Left lung (tissue), 10 donors: ENCODE measurements around the gene RETREG2. TPM values are rescaled to one million over a fixed set of nuclear protein-coding genes. Genes with fewer than 3 reads are reported as not detected.

ENCODE experiments used
- ATAC-seq: fragments of 200-7000 bp; cut with Tn5 transposase; one replicate; pipeline ENCODE4 v1.9.1; 2020; ENCODE audit warnings: moderate library complexity
- DNase-seq, 4 donors: peaks; one replicate each; pipeline ENCODE4 v3.0.0-alpha.2; 2013 to 2020
- H3K27ac ChIP-seq, 2 donors: fragments of 200-600 bp; sonication (generic) in 1 of 2; one replicate each; pipeline versions ENCODE4 v1.5.0 to v1.8.0; 2020 to 2021
- H3K27me3 ChIP-seq, 2 donors: fragments of 200-600 bp; sonication (generic) in 1 of 2; one replicate each; pipeline versions ENCODE4 v1.5.0 to v1.8.0; 2020 to 2021
- H3K36me3 ChIP-seq, 2 donors: fragments of 200-600 bp; sonication (generic) in 1 of 2; one replicate each; pipeline versions ENCODE4 v1.5.0 to v1.8.0; 2020 to 2021
- H3K4me1 ChIP-seq, 2 donors: fragments of 200-600 bp; one replicate each; pipeline ENCODE4 v1.8.0; 2021
- H3K4me3 ChIP-seq, 2 donors: fragments of 200-600 bp; sonication (generic) in 1 of 2; one replicate each; pipeline versions ENCODE4 v1.5.0 to v1.8.0; 2020 to 2021; ENCODE audit warnings: mild to moderate bottlenecking in 1 of 2
- H3K9me3 ChIP-seq, 2 donors: fragments of 200-600 bp; sonication (generic) in 1 of 2; one replicate each; pipeline versions ENCODE4 v1.5.0 to v1.8.0; 2020 to 2021
- intact Hi-C, 2 donors: fragments of 100-400 bp; cut with DNase I; formaldehyde crosslinking; loops; one replicate each; pipeline versions ENCODE4 v1.11.2 to v1.14.2; 2022
- polyA plus RNA-seq, 6 donors: library from polyadenylated mRNA; unstranded; fragments of 120-200 nt; gene quantifications; one replicate each; pipeline ENCODE4 v1.2.1, GENCODE V29; 2013; ENCODE audit not compliant: insufficient read length in 6 of 6
- total RNA-seq, 2 donors: library from RNA; stranded (reverse); fragmentation: NEBNext Ultra II Directional; extraction: Animal tissue kit (Norgen Biotek cat#: 25700); gene quantifications; one replicate each; pipeline ENCODE4 v1.2.1, GENCODE V29; 2021
- TF ChIP-seq, protein P1 (sequence below), 2 donors: fragments of 200-600 bp; sonication (generic) in 1 of 2; IDR thresholded peaks; one replicate each; pipeline versions ENCODE4 v1.5.0 to v1.8.0; 2021; ENCODE audit warnings: antibody characterized with exemption in 2 of 2
- donor health status: DM: no; HTN: yes; CAD: no.
- donor health status: DM: no; HTN: no; CAD: no.

The RETREG2 gene
- total and polyA plus RNA-seq, 8 donors, result 75.0 to 86.6 (median 83.5) TPM

GRCh38 chr2:219180961-219181360 lies 2.9 kb downstream of the RETREG2 start:
- ATAC-seq (no peak), DNase-seq (no peak)
- no peaks in the 10 kb centered on the region for H3K27me3 ChIP-seq
- TF ChIP-seq, protein P1, sequence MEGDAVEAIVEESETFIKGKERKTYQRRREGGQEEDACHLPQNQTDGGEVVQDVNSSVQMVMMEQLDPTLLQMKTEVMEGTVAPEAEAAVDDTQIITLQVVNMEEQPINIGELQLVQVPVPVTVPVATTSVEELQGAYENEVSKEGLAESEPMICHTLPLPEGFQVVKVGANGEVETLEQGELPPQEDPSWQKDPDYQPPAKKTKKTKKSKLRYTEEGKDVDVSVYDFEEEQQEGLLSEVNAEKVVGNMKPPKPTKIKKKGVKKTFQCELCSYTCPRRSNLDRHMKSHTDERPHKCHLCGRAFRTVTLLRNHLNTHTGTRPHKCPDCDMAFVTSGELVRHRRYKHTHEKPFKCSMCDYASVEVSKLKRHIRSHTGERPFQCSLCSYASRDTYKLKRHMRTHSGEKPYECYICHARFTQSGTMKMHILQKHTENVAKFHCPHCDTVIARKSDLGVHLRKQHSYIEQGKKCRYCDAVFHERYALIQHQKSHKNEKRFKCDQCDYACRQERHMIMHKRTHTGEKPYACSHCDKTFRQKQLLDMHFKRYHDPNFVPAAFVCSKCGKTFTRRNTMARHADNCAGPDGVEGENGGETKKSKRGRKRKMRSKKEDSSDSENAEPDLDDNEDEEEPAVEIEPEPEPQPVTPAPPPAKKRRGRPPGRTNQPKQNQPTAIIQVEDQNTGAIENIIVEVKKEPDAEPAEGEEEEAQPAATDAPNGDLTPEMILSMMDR (IDR thresholded peaks at IDR 0.05), result no peak
- no peak overlapping the region for H3K27ac ChIP-seq
- peaks cover 10 to 49% of the 10 kb centered on the region in 2 donors for H3K4me1 ChIP-seq
- intact Hi-C loops, result no loop called here
- H3K36me3 ChIP-seq, result peaks cover 0 to 64% of the 10 kb centered on the region in 2 donors
- H3K9me3 ChIP-seq, result no peaks in the 10 kb centered on the region
- H3K4me3 ChIP-seq, result no peak overlapping the region

- H3K4me1 ChIP-seq, result peaks cover 8 to 46% of the 10 kb centered on the region in 2 donors
- no peaks in the 10 kb centered on the region for H3K27me3 ChIP-seq
- no peak for DNase-seq
- H3K36me3 ChIP-seq, result peaks cover 0 to 66% of the 10 kb centered on the region in 2 donors
- no peaks in the 10 kb centered on the region for H3K9me3 ChIP-seq
- no peak for ATAC-seq
- TF ChIP-seq, protein P1 (IDR thresholded peaks at IDR 0.05), result no peak
- intact Hi-C loops, result no loop called here
- H3K4me3 ChIP-seq, result no peak overlapping the region
- H3K27ac ChIP-seq, result peak overlapping the region in 1 of 2 donors; percentile 34
Measured at GRCh38 chr2:219181531-219181930, 3.5 kb downstream of the RETREG2 start.

- Histone ChIP-seq H3K4me3 (no peak overlapping the region), H3K27ac (peak overlapping the region in 1 of 2 donors; percentile 34), H3K4me1 (peaks cover 8 to 43% of the 10 kb centered on the region in 2 donors), H3K36me3 (peaks cover 0 to 66% of the 10 kb centered on the region in 2 donors), H3K9me3 (no peaks in the 10 kb centered on the region), H3K27me3 (no peaks in the 10 kb centered on the region)
- intact Hi-C loops, result no loop called here
- ATAC-seq, result no peak
- TF ChIP-seq, protein P1 (IDR thresholded peaks at IDR 0.05), result no peak
- DNase-seq, result no peak
Measured at GRCh38 chr2:219182331-219183150, 4.5 kb downstream of the RETREG2 start.

- no peaks in the 10 kb centered on the region for H3K27me3 ChIP-seq
- no peaks in the 10 kb centered on the region for H3K9me3 ChIP-seq
- DNase-seq, result no peak
- H3K27ac ChIP-seq, result no peak overlapping the region
- H3K36me3 ChIP-seq, result peaks cover 0 to 66% of the 10 kb centered on the region in 2 donors
- H3K4me1 ChIP-seq, result peaks cover 8 to 43% of the 10 kb centered on the region in 2 donors
- no peak for ATAC-seq
- TF ChIP-seq, protein P1 (IDR thresholded peaks at IDR 0.05), result no peak
- intact Hi-C loops, result no loop called here
- no peak overlapping the region for H3K4me3 ChIP-seq
Measured at GRCh38 chr2:219183151-219183772, 5.2 kb downstream of the RETREG2 start.

DNA sequence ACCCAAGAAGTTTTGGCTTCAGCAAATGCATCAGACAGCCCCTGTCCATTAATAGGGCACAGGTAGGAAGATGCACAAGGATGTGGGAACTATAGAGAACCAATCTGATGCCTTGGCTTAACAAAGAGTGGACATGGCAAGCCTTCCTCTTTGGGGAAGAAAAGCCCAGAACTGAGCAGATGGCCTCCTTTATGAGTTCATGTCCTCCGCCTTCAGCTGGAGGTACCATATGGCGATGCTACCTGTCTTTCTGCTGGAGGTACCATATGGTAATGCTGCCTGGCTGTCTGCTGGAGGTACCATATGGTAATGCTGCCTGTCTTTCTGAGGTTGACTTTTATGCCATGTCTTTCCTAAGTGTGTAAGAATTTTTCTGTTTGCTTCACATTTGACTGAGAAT lies 6.0 kb downstream of the RETREG2 start:
- DNase-seq (no peak), ATAC-seq (no peak)
- Histone ChIP-seq H3K9me3 (no peaks in the 10 kb centered on the region), H3K36me3 (peaks cover 0 to 66% of the 10 kb centered on the region in 2 donors), H3K4me1 (peaks cover 4 to 37% of the 10 kb centered on the region in 2 donors), H3K27me3 (no peaks in the 10 kb centered on the region), H3K27ac (no peak overlapping the region), H3K4me3 (no peak overlapping the region)
- intact Hi-C loops, result no loop called here
- TF ChIP-seq, protein P1 (IDR thresholded peaks at IDR 0.05), result no peak
